ENCODE results near the gene ANP32A.

Gene ANP32A

DNA sequence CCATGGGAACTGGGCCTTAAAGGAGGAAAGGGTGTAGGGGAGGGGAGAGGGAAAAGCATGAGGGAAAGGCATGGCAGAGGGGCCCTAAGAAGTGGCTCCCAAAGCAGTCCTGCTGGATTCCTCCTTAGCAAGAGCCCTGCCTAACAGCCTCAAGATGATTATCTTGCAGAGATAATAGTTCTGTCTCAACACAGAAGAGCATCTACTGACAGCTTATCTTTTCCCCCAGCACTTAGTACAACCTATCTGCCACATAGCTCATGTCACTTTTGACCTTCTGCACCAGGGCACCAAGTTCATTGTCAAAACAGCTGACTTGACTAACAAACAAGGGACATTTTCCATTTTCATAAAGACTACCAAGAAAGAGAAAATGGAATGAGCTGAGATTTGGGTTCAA is 86.3 kb downstream of the ANP32A start:
- TF ChIP-seq GATA3 (IDR thresholded peaks at IDR 0.05; ENCODE audit: low read depth, low read length): no peak

GRCh38 chr15:68733666-68734065 is 87.0 kb downstream of the ANP32A start:
- TF ChIP-seq GATA3 (IDR thresholded peaks at IDR 0.05; ENCODE audit: low read depth, low read length) (no peak), GATA2 (IDR thresholded peaks at IDR 0.05; ENCODE audit: low read depth, low read length) (no peak)

- TF ChIP-seq GATA3 (IDR thresholded peaks at IDR 0.05; ENCODE audit: low read depth, low read length) (no peak), GATA2 (IDR thresholded peaks at IDR 0.05; ENCODE audit: low read depth, low read length) (no peak)
Measured at GRCh38 chr15:68732451-68732850, 88.2 kb downstream of the ANP32A start.

DNA sequence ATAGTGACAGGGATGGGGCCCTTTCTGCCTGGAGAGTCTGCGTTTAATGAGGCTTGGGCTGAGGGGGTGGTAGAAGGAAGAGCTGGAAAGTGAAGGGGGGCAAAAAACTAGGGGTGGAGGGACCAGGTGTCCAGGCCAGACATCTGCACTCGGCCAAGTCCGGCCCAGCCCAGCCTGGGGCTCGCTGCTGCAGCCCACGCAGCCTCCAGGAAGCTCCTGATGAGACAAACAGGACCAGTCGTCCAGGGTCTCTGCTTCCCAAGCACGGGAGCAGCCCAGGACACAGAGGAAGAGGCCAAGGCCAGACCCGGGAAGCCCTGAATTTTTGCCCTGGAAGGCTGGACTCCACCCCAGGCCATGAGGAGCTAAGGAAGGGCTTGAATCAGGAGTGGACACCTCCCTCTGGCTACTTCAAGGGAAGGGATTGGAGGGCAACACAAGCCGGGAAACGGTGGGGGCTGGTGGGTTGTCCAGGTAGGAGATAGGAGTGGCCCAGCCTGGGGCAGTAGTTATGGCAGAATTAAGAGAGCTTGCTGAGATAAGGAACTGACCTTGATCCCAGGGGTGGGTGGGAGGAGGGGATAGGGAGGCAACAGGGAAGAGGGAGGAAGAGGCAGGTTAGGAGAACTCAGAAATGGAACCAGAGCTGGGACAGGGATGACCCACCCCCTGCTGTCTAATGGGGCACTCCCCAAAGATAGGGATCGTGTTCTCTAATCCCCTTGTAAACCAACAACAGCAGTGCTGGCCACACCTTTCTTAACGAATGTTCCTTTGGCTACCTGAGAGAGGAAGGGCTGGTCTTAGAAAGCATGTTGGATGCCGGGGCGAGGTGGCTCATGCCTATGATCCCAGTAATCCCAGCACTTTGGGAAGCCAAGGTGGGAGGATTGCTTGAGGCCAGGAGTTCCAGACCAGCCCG is 89.5 kb downstream of the ANP32A start:
- TF ChIP-seq GATA2 (IDR thresholded peaks at IDR 0.05; ENCODE audit: low read depth, low read length) (no peak), GATA3 (IDR thresholded peaks at IDR 0.05; ENCODE audit: low read depth, low read length) (no peak)

GRCh38 chr15:68730471-68730919 is 90.2 kb downstream of the ANP32A start:
- TF ChIP-seq GATA3 (IDR thresholded peaks at IDR 0.05; ENCODE audit: low read depth, low read length) (no peak), GATA2 (IDR thresholded peaks at IDR 0.05; ENCODE audit: low read depth, low read length) (no peak)

DNA sequence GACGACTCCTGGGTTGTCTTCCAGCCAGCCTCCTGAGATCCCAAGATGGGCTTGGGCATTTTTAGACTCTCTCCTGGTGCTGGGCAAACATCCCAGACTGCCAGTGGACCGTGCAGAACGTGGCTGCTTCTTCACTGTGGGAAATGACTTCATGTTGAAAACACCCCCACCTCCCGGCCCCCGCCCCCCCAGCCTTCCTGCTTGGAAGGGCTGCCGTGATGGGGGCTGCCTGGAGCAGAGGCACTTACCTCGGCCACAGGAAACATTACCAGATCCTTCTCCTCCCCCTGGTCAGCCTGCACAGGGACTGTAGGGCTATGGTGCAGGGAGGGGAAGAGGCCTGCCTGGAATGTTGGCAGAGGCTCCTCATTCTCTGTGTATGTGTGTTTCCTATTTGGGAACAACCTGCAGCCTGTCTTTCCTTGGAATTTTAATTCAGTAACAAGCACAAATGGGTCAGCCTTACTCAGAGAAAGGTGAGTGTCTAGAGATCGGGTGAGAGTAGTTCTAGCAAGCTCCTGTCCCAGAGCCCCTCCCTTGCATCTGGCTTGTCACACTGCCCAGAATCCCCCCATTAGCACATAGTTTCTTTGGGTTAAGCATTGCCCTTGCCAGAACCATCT is 90.8 kb downstream of the ANP32A start:
- TF ChIP-seq GATA2 (IDR thresholded peaks at IDR 0.05; ENCODE audit: low read depth, low read length) (no peak), GATA3 (IDR thresholded peaks at IDR 0.05; ENCODE audit: low read depth, low read length) (no peak)

All from SH-SY5Y (cell line).